Fibroblast of peridontal ligament (primary cell): ENCODE data around the gene S100A16.
"Not testable (repeated sequence)": the region's sequence is repeated elsewhere in the genome, so short reads cannot be mapped to it uniquely, and the experiment has no call there.

Experiments used
- DNase-seq: peaks from one replicate; pipeline ENCODE4 v3.0.0-alpha.2; 2010; ENCODE audit errors: extremely low read depth

The S100A16 gene

GRCh38 chr1:153612755-153613331 lies at the start of gene S100A16:
Gene S100A16 (minus strand): TSS chr1:153613137. CDS start chr1:153608151, 4,986 bp downstream.
- peak; percentile 61 for DNase-seq

GRCh38 chr1:153662269-153662668 lies 49.3 kb upstream of the S100A16 start:
- DNase-seq: no peak

GRCh38 chr1:153661111-153661708 lies 48.3 kb upstream of the S100A16 start:
- peak; percentile 33 for DNase-seq

GRCh38 chr1:153659656-153660055 lies 46.7 kb upstream of the S100A16 start:
- no peak for DNase-seq

- no peak for DNase-seq
Observed at GRCh38 chr1:153659175-153659534, 46.2 kb upstream of the S100A16 start.

GRCh38 chr1:153658400-153659174 lies 45.6 kb upstream of the S100A16 start, which contains the start of gene SNAPIN:
Gene SNAPIN (plus strand): TSS chr1:153658703. CDS start chr1:153658744, 41 bp downstream.
- DNase-seq: peak; percentile 84

- no peak for DNase-seq
Observed at GRCh38 chr1:153655333-153655732, 42.4 kb upstream of the S100A16 start.

- peak; percentile 34 for DNase-seq
Observed at GRCh38 chr1:153652805-153653500, 40.0 kb upstream of the S100A16 start.

GRCh38 chr1:153651771-153652170 lies 38.8 kb upstream of the S100A16 start:
- no peak for DNase-seq

- DNase-seq: no peak
Observed at GRCh38 chr1:153649863-153650235, 36.9 kb upstream of the S100A16 start.

GRCh38 chr1:153649137-153649862 lies 36.4 kb upstream of the S100A16 start:
- no peak for DNase-seq

GRCh38 chr1:153648000-153648643 lies 35.2 kb upstream of the S100A16 start:
- DNase-seq: peak; percentile 47

- no peak for DNase-seq
Observed at GRCh38 chr1:153647346-153647714, 34.4 kb upstream of the S100A16 start.

- peak; percentile 40 for DNase-seq
Observed at GRCh38 chr1:153646672-153647345, 33.9 kb upstream of the S100A16 start.

GRCh38 chr1:153643816-153644215 lies 30.9 kb upstream of the S100A16 start:
- no peak for DNase-seq

- DNase-seq: no peak
Observed at GRCh38 chr1:153643100-153643499, 30.2 kb upstream of the S100A16 start.

- DNase-seq: no peak
Observed at GRCh38 chr1:153642161-153642560, 29.2 kb upstream of the S100A16 start.

GRCh38 chr1:153640861-153641260 lies 27.9 kb upstream of the S100A16 start:
- DNase-seq: no peak

GRCh38 chr1:153640213-153640612 lies 27.3 kb upstream of the S100A16 start:
- not testable (repeated sequence) for DNase-seq

- no peak for DNase-seq
Observed at GRCh38 chr1:153639280-153639679, 26.3 kb upstream of the S100A16 start.

GRCh38 chr1:153638261-153638660 lies 25.3 kb upstream of the S100A16 start:
- no peak for DNase-seq
